Thoracic aorta (tissue), 2 donors: Measurements from ENCODE around the gene USP17L10. TPM values are rescaled to one million over a fixed set of nuclear protein-coding genes. Genes with fewer than 3 reads are reported as not detected.
"Not testable (repeated sequence)": the region's sequence is repeated elsewhere in the genome, so short reads cannot be mapped to it uniquely, and the experiment has no call there.

Source experiments
- ATAC-seq: fragments of 150-250 bp; one replicate; pipeline ENCODE4 v1.8.0; 2017; ENCODE audit warnings: low read depth; ENCODE audit not compliant: insufficient number of reproducible peaks, low FRiP score
- DNase-seq: peaks from one replicate; pipeline ENCODE4 v3.0.0-alpha.2; 2020; ENCODE audit warnings: low spot score
- H3K27ac ChIP-seq, 2 donors: fragments of 200-600 bp; sonication (generic); 1 replicate in 1 of 2; 2 replicates in 1 of 2; pipeline ENCODE4 v1.5.1; 2016; ENCODE audit warnings: mild to moderate bottlenecking in 2 of 2, moderate library complexity in 2 of 2
- H3K27me3 ChIP-seq: fragments of 200-600 bp; sonication (generic); replicated peaks from 2 replicates; pipeline ENCODE4 v1.6.0; 2016; ENCODE audit warnings: mild to moderate bottlenecking; ENCODE audit not compliant: insufficient read depth
- H3K36me3 ChIP-seq: fragments of 200-600 bp; sonication (generic); one replicate; pipeline ENCODE4 v1.5.1; 2016
- H3K4me1 ChIP-seq, 2 donors: fragments of 200-600 bp; sonication (generic); 1 replicate in 1 of 2; 2 replicates in 1 of 2; pipeline versions ENCODE4 v1.5.1 to v1.6.0; 2016; ENCODE audit warnings: low read depth in 2 of 2, mild to moderate bottlenecking in 1 of 2; ENCODE audit not compliant: control insufficient read depth in 1 of 2
- H3K4me3 ChIP-seq: fragments of 200-600 bp; sonication (generic); 2 replicates; pipeline ENCODE4 v1.5.1; 2016; ENCODE audit warnings: mild to moderate bottlenecking
- H3K9me3 ChIP-seq: fragments of 200-600 bp; sonication (generic); 2 replicates; pipeline ENCODE4 v1.5.1; 2016
- total RNA-seq, 2 donors: library from RNA; depleted of rRNA; stranded (reverse); fragments of >200 nt; gene quantifications; one replicate each; pipeline versions ENCODE4 v1.1.0 to v1.2.3, GENCODE V29; 2016

USP17L10 gene
- total RNA-seq, 2 donors from 2014 or later, result not detected

- H3K36me3 ChIP-seq, ATAC-seq, H3K9me3 ChIP-seq, H3K4me3 ChIP-seq, H3K4me1 ChIP-seq, H3K27me3 ChIP-seq, H3K27ac ChIP-seq, DNase-seq: not testable (repeated sequence)
Measured at GRCh38 chr4:9247953-9248680, 37.7 kb downstream of the USP17L10 start, which contains the start of gene USP17L18. Gene USP17L18 (plus strand): TSS chr4:9248630. CDS start chr4:9248630, 0 bp downstream.

- H3K4me1 ChIP-seq, ATAC-seq, H3K27me3 ChIP-seq, H3K36me3 ChIP-seq, H3K27ac ChIP-seq, DNase-seq, H3K9me3 ChIP-seq, H3K4me3 ChIP-seq: not testable (repeated sequence)
Measured at GRCh38 chr4:9253078-9253477, 42.6 kb downstream of the USP17L10 start, which contains the start of gene USP17L19. Gene USP17L19 (plus strand): TSS chr4:9253378. CDS start chr4:9253378, 0 bp downstream.

GRCh38 chr4:9257824-9258223, 47.4 kb downstream of the USP17L10 start, which contains the start of gene USP17L20:
Gene USP17L20 (plus strand): TSS chr4:9258124. CDS start chr4:9258124, 0 bp downstream.
- not testable (repeated sequence) for H3K9me3 ChIP-seq, DNase-seq, ATAC-seq, H3K27me3 ChIP-seq, H3K4me3 ChIP-seq, H3K4me1 ChIP-seq, H3K27ac ChIP-seq, H3K36me3 ChIP-seq

Other genes starting within 250 kb of the USP17L10 start
- not detected for gene FAM90A26, start 40.2 kb upstream of the USP17L10 start, total RNA-seq
- gene USP17L11, start 4.7 kb downstream of the USP17L10 start, total RNA-seq, result not detected
- gene USP17L12, start 9.5 kb downstream of the USP17L10 start, total RNA-seq, result not detected
- not detected for gene USP17L13, start 14.2 kb downstream of the USP17L10 start, total RNA-seq
- not detected for gene USP17L15, start 23.7 kb downstream of the USP17L10 start, total RNA-seq
- not detected for gene USP17L17, start 33.2 kb downstream of the USP17L10 start, total RNA-seq
- not detected for gene USP17L18, start 38.0 kb downstream of the USP17L10 start, total RNA-seq
- not detected for gene USP17L19, start 42.7 kb downstream of the USP17L10 start, total RNA-seq
- not detected for gene USP17L20, start 47.5 kb downstream of the USP17L10 start, total RNA-seq
- not detected for gene USP17L21, start 52.2 kb downstream of the USP17L10 start, total RNA-seq
- not detected for gene USP17L22, start 57.0 kb downstream of the USP17L10 start, total RNA-seq
- gene USP17L24, start 114.5 kb downstream of the USP17L10 start, total RNA-seq, result not detected
- gene USP17L25, start 119.3 kb downstream of the USP17L10 start, total RNA-seq, result not detected
- not detected for gene USP17L26, start 124.0 kb downstream of the USP17L10 start, total RNA-seq
- not detected for gene USP17L5, start 128.7 kb downstream of the USP17L10 start, total RNA-seq
- not detected for gene USP17L27, start 133.5 kb downstream of the USP17L10 start, total RNA-seq
- not detected for gene USP17L28, start 138.2 kb downstream of the USP17L10 start, total RNA-seq
- gene USP17L29, start 143.0 kb downstream of the USP17L10 start, total RNA-seq, result not detected
- gene USP17L30, start 152.5 kb downstream of the USP17L10 start, total RNA-seq, result not detected
- not detected for gene DEFB131A, start 233.8 kb downstream of the USP17L10 start, total RNA-seq